H1 (cell line): ENCODE data around the gene DICER1. TPM values are rescaled to one million over a fixed set of nuclear protein-coding genes. Genes with fewer than 3 reads are reported as not detected.

Experiments
- BACH1 ChIP-seq: IDR thresholded peaks from 2 replicates; pipeline ENCODE4 v1.6.1; 2012; ENCODE audit warnings: low read length, improper control_type of control experiment
- JUN ChIP-seq: IDR thresholded peaks from 2 replicates; pipeline ENCODE4 v1.6.1; 2011; ENCODE audit warnings: low read depth, mild to moderate bottlenecking, improper control_type of control experiment, low read length
- polyA plus RNA-seq, 7 experiments: library from polyadenylated mRNA; depleted of rRNA in 3 of 7; stranded (reverse) in 5 of 7; unstranded in 2 of 7; fragments of >200 nt in 5 of 7; fragments of 200-250 nt in 2 of 7; gene quantifications; 1 replicate in 5 of 7; 2 replicates in 1 of 7; 4 replicates in 1 of 7; pipeline versions ENCODE4 v1.2.1 to v1.2.3, GENCODE V29; 2011 to 2013; ENCODE audit warnings: missing spikeins in 2 of 7, mixed read lengths in 2 of 7
- total RNA-seq: library from RNA; stranded (reverse); fragmentation: NEBNext Ultra II Directional; extraction: Animal tissue kit (Norgen Biotek cat#: 25700); gene quantifications from 2 replicates; pipeline ENCODE4 v1.2.1, GENCODE V29; 2021

Gene DICER1
- total and polyA plus RNA-seq, 2 of the 8 experiments (the other 6 are each of a cell fraction or from before 2014, with no cell fraction given), result 11.9 to 61.8 TPM

DNA sequence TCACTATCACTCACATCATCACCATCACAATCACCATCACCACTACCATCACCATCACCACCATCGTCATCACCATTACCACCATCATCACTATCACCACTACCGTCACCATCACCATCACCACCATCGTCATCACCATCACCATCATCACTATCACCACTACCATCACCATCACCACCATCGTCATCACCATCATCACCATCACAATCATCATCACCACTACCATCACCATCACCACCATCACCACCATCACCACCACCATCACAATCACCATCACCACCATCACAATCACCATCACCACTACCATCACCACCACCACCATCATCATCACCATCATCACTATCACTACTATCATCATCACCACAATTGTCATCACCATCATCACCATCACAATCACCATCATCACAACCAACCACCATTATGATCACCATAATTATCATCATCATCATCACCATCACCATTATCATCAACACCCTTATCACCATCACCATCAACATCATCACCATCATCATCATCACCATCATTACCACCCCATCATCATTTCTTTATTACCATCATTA, 90.8 kb downstream of the DICER1 start (continued):
- TF ChIP-seq BACH1 (no peak), JUN (no peak)
